Non-pigmented ciliary epithelial cell (primary cell): ENCODE measurements around the gene KRT76.

Source experiments
- DNase-seq: peaks from one replicate; pipeline ENCODE4 v3.0.0-alpha.2; 2010; ENCODE audit warnings: low read depth

KRT76 gene

GRCh38 chr12:52776913-52777395 lies at the start of gene KRT76:
Gene KRT76 (minus strand): TSS chr12:52777345. CDS start chr12:52777291, 54 bp downstream.
- no peak for DNase-seq

GRCh38 chr12:52825961-52826360 lies 48.8 kb upstream of the KRT76 start:
- DNase-seq, result no peak

- no peak for DNase-seq
These were observed 47.7 kb upstream of the KRT76 start for GRCh38 chr12:52824741-52825410.

GRCh38 chr12:52823761-52824450 lies 46.8 kb upstream of the KRT76 start:
- DNase-seq, result no peak

GRCh38 chr12:52822771-52823510 lies 45.8 kb upstream of the KRT76 start:
- DNase-seq, result no peak

GRCh38 chr12:52821826-52822660 lies 44.9 kb upstream of the KRT76 start:
- DNase-seq, result no peak

GRCh38 chr12:52821071-52821730 lies 44.1 kb upstream of the KRT76 start:
- DNase-seq, result no peak

- no peak for DNase-seq
These were observed 43.4 kb upstream of the KRT76 start for GRCh38 chr12:52820521-52820920.

GRCh38 chr12:52819731-52820510 lies 42.8 kb upstream of the KRT76 start:
- no peak for DNase-seq

- DNase-seq, result no peak
These were observed 41.8 kb upstream of the KRT76 start for GRCh38 chr12:52818887-52819420.

GRCh38 chr12:52818388-52818787 lies 41.2 kb upstream of the KRT76 start:
- no peak for DNase-seq

- DNase-seq, result no peak
These were observed 40.6 kb upstream of the KRT76 start for GRCh38 chr12:52817699-52818238.

- DNase-seq, result no peak
These were observed 40.0 kb upstream of the KRT76 start for GRCh38 chr12:52817003-52817698.

GRCh38 chr12:52815676-52816588 lies 38.8 kb upstream of the KRT76 start:
- no peak for DNase-seq

GRCh38 chr12:52815161-52815560 lies 38.0 kb upstream of the KRT76 start:
- DNase-seq, result no peak

- no peak for DNase-seq
These were observed 37.6 kb upstream of the KRT76 start for GRCh38 chr12:52814710-52815155.

- DNase-seq, result no peak
These were observed 37.0 kb upstream of the KRT76 start, which contains the start of gene KRT4 for GRCh38 chr12:52813885-52814709. Gene KRT4 (minus strand): TSS chr12:52814116. CDS start chr12:52814058, 58 bp downstream.
